ENCODE data around the gene EMID1.

The EMID1 gene

GRCh38 chr22:29265305-29265704, 59.6 kb downstream of the EMID1 start:
- no peak for DNase-seq

DNA sequence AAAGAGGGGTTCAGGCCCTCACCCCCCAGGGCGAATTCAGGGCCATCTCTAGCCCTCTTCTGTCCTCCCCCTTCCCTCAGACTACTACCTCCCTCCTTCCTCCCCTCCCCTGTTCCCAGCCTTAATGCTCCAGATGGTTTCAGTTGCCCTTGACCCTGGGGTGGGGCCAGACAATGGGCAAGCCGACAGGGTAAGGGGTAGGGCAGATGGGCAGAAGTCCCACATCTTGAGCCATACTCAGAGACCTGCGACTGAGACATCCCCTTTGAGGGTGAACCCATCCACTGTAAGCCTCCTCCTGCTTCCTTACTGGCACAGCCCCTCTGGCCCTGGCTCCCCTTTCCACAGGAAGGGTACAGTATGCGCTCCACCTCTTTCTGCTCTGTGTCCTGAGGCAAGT, 60.2 kb downstream of the EMID1 start:
- no peak for DNase-seq

DNA sequence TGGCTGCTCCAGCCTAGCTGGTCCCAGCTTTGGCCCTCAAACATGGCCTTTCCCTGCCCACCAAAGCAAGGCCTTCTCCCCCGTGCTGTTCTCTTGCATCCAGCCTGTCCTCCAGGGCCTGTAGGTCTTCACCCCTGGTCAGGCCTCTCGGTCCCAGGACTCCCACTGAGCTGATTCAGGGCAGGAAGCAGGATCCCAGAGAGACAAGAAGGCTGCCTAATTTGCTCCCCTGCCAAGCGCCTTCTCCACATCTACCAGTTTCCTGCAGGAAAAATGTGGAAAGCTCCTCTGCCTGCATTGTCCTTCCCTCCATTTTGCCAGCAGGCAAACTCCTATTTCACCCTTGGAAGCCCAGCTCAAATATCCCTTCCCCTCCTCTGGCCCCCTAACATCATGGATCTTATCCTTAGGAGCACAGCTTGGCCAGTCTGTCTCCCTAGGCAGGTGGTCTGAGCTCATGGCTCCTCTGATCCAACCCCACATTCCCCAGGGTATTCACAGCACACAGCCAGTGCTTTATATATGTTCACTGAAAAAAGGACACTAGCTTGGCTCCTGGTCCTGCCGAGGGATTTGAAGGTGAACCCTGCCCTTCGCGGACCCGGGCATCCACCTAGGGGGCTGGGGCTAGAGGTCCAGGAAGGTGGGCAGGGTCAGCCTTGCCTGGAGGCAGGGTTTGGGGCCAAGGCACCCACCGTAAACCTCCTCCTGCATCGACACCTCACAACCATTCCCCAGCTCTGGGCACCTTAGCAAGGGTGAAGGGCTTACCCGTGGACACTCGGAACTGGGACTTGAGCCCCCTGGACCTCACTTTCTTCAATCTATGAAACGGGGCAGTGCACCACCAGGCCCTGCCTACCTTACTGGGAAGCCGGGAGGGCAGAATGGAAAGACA, 61.1 kb downstream of the EMID1 start:
- DNase-seq = no peak

- DNase-seq = no peak
Measured at GRCh38 chr22:29267462-29267857, 61.8 kb downstream of the EMID1 start.

- peak; percentile 42 for DNase-seq
Measured at GRCh38 chr22:29267858-29268510, 62.3 kb downstream of the EMID1 start, which contains the start of the genes EWSR1 and RHBDD3. EWSR1 (plus strand) TSS chr22:29268268; CDS start chr22:29268337, 69 bp downstream. RHBDD3 (minus strand) TSS chr22:29267981; CDS start chr22:29265626, 2,355 bp downstream.

- no peak for DNase-seq
Measured at GRCh38 chr22:29268511-29269229, 63.0 kb downstream of the EMID1 start.

DNA sequence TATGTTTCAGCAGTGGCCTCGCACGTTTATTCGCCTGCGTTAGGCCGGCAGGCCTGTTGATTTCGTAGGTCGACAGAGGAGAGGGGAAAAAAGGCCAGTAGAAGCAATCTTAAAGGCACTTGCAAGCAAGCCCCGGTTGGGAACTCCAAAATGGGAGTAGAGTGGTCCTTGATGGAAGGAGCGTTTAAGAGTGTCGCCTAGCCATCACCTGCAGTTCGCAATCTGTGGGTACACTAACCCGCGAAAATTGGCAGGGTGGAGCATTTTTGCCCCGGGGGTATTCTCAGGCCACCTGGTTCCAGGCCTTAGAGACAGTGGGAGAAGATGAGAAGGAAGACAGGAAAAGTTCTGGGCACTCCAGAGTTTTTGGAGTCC, 63.5 kb downstream of the EMID1 start:
- DNase-seq = no peak

DNA sequence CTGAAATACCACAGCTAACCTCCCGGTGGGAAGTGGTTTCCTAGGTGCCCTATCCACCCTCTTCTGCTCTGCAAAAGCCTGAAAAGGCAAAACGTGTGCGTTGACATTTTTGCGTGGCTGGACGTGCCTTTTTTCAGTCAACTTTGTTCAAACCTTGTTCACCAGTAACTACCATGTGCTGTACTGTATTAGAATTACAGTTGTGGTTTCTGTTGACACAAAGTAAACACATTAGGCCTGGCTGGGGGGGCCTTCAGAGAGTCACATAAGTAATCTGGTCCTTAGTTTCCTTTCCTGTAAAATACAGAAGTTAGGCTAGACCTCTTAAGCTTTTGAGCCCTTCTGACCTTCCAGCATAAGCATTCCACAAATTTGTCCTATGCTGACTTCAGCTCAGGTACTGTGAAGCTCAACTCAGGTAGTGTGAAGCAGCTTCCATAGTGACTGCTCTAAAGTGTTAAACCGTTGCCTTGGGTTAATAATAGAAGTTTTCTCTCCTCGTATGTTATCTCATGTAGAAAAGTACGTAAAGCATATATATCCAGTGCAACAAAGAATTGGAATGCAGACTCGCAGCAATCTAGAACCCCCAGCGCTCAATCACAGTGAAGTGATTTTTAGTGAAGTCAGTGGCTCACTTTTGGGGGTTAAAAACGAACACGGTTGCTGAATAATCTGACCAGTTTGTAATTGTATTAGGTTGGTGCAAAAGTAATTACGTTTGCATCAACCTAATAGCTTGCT, 64.2 kb downstream of the EMID1 start:
- DNase-seq = no peak

DNA sequence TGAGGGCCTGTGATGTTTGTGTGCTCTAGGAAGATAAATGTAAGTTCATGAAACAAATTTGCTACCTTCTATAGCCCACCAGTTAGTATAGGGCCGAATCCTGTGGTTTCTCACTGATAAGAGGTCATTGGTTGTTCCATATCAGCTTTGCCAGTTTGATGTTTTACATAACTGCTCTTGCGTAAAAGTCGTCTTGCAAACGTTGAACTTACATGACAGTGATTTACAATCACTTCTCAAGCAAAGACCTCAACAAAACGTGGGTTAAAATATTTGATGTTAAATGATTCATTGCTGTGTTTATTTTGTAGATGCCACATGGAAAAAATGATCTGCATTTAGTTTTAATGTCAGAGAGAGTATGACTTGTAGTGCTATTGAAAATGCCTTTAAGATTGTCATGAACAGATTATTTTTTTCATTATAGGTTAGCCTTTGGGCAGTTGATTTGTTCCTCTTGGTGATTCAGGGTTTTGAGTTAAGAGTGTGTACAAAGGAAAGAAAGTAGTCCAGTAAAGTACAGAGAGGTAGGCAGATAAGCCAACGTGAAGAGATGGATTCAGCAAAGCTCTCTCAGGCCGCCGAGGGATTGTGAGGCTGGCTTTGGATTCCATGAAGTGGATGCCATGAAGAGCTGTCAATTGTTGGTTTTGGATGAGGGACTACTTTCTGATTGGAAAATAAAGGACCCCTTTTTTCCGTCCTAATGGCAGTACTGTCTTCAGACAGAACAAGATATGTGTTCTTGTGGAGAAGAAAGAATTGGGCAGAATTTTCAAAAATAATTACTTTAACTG, 65.0 kb downstream of the EMID1 start:
- DNase-seq = no peak

GRCh38 chr22:29272624-29273023, 66.9 kb downstream of the EMID1 start:
- DNase-seq = no peak

- no peak for DNase-seq
Measured at GRCh38 chr22:29275167-29275566, 69.5 kb downstream of the EMID1 start.

- DNase-seq = no peak
Measured at GRCh38 chr22:29275819-29276565, 70.3 kb downstream of the EMID1 start.

- DNase-seq = no peak
Measured at GRCh38 chr22:29277927-29278326, 72.2 kb downstream of the EMID1 start.

- no peak for DNase-seq
Measured at GRCh38 chr22:29284196-29284595, 78.5 kb downstream of the EMID1 start.

- no peak for DNase-seq
Measured at GRCh38 chr22:29288837-29289236, 83.1 kb downstream of the EMID1 start.

- no peak for DNase-seq
Measured at GRCh38 chr22:29290061-29290460, 84.4 kb downstream of the EMID1 start.

- DNase-seq = no peak
Measured at GRCh38 chr22:29291215-29291614, 85.5 kb downstream of the EMID1 start.

GRCh38 chr22:29292379-29292778, 86.7 kb downstream of the EMID1 start:
- no peak for DNase-seq

GRCh38 chr22:29298641-29299040, 92.9 kb downstream of the EMID1 start:
- DNase-seq = no peak

GRCh38 chr22:29299136-29299900, 93.6 kb downstream of the EMID1 start:
- no peak for DNase-seq

DNA sequence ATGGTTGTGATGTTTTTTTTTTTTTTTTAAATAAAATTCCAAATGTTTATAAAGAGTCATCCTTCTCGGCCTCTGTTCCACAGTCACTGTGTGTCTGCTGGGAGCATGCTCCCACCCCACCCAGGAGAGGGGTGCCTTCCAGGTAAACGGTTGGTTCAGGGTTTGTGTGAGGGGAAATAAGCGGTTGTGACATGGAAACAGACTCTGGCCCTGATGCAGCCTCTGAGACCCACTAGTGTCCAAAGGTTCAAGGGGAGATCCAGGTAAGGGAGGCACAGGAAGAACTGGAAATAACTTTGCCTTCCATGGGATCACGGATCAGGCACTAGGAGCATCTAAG, 94.7 kb downstream of the EMID1 start:
- no peak for DNase-seq
